Esophagus mucosa (tissue), 1 donor: ENCODE measurements around the gene CHID1. TPM values are rescaled to one million over a fixed set of nuclear protein-coding genes. Genes with fewer than 3 reads are reported as not detected.

ENCODE experiments used
- ATAC-seq: fragments of 200-7000 bp; cut with Tn5 transposase; one replicate; pipeline ENCODE4 v1.9.1; 2020
- total RNA-seq: library from RNA; stranded (reverse); gene quantifications from one replicate; pipeline ENCODE4 v1.2.4, GENCODE V29; 2023
- donor health status: DM: yes; HTN: yes; CAD: no.

CHID1 gene
- 56.6 TPM for total RNA-seq

DNA sequence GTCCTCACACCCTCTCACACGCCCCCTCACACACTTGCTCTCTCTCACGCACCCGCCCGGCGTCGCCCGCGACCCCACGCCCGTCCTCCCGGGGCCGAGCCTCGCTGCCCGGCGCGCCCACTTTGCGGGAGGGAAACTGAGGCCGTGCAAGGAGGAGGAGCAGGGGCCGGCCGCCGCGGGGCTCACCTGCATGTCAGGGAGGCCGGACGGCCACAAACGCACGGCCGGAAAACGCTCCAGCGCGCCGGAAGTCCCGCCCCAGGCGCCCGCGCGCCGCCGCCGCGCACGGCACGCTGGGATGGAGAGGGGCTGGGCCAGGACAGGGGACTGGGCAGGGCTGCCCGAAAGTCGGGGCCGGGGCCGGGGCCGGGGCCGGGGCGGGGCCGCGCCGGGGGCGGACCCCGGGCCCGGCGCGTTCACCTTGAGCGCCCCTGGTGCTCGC is at the start of gene CHID1:
Gene CHID1, minus strand, starts transcription at position 222 of the 442 bp plus-strand sequence. CDS start 5,994 bp downstream, outside the sequence.
- peak; percentile 95 for ATAC-seq

DNA sequence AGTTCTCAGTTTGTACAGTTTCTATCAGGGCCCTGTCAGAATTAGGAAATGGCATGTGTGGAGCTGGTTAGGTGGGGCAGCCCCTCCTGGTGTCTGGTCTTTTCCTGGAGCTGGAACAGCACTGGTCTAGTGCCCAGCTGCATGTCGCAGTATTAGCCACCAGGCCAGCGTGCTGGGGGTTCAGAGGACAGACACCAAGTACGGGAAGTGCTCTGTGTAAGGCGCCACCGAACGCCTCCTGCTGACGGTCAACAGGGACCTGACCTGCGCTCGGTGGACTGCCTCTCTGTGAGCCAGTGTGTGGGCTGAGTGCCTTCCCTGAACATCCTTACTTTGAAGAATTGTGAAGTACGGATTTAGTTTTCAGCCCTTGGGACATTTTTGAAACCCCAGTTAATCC is 49.0 kb upstream of the CHID1 start:
- no peak for ATAC-seq

DNA sequence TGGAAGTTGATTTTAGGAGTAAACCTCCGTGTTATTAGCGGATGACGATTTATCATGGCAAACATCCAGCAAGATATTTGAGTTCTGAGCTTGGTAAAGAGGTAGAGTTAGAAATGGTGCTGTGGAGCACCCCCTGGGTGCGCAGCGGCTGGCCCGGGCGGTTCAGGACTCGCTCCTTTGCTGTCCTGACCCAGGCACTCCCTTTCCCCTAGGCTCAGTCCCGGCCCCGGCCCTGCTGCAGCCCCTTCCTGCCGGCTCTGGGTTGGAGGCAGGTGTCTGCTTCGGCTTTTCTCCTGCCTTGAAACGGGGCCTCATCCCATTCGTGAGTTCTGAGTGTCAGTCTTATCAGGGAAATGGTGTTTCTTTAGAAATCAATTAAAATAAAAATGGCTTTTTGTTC is 48.4 kb upstream of the CHID1 start:
- peak; percentile 38 for ATAC-seq

DNA sequence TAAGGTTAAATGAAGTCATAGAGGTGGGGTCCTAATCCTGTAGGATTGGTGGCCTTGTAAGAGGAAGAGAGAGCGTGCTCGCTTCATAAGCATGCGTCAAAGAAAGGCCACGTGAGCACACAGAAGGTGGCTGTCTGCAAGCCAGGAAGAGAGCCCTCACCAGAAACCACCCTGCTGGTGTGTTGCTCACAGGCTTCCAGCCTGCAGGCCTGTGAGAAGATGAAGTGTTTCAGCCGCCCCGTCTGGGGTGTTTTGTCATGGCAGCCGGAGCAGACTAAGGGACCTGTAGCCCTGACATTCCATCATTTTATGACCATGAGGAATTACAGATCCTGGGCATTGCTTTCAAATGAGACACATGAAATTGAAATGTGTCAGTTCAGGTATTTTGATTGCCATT is 47.5 kb upstream of the CHID1 start:
- no peak for ATAC-seq

DNA sequence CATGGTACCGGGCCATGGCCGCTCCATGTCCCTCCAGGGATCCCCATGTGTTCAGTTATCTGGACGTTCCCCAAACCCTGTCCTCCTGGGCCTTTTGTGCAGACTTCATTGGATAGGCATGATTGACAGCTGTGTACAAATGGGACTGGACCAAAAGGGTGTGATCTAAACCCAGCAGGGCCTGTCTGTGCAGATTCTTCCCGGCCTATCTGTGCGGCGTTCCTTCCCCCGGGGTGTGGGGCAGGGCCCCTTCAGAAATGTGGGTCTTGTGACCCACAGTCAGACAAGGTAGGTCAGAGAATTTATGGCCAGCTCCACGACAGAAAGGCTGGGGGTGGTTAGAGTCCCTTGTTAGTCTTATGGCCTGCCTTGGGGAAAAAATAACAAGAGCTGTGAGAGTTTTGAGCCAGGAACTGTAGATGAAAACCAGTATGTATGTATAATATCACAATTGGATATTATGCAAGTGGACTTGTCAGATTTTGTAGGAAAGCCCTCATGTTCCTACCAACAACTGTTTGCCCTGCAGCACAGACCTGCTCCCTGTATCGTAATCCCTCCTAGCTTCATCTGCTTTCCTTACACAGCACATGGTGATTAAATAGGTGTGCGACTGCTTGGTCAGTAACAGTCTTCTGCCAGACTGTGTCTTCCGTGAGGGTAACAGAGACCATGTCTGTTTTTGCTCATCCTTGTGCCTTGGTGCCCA is 46.8 kb upstream of the CHID1 start:
- peak; percentile 82 for ATAC-seq

DNA sequence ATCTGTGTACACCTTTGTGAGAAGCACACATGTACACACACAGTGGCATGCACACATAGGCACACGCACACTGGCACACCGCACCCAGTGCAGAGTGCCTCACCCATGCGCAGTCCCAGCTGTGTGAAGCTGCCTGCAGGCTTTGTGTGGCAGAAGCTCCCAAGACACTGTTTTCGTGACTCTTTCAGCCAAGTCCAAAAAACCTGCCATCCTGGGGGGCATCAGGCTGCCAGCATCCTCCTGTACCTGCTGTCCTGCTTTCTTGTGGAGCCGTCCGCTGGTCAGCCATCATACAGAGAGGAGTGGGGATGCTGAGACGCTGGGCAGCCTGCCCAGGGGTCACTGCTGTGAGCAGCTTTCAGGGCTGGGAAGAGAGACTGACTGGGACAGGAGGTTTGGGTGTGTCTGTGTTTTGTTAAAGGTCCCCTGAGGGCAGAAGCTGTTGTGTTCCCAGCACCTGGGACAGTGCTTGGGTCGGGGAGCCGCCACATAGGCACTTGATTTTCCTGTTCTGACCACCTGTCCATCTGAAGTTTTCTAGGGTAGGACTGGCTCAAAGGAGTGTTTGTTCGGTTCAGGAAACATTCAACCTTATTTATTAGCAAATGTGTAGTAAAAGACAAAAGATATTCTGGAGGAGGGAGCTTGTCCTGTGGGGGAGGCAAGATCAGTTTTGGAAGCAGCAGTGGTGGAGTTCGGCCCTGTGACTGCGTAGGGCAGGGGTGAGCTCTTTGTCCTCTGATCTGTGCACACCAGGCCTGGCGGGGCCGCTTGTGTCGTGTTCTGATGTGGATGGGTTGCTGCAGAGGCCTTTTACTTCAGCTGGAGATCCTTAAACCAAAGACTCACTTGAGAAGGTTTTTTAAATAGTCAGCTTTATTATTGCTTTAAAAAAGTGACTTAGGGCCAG is 44.8 kb upstream of the CHID1 start:
- peak; percentile 50 for ATAC-seq

DNA sequence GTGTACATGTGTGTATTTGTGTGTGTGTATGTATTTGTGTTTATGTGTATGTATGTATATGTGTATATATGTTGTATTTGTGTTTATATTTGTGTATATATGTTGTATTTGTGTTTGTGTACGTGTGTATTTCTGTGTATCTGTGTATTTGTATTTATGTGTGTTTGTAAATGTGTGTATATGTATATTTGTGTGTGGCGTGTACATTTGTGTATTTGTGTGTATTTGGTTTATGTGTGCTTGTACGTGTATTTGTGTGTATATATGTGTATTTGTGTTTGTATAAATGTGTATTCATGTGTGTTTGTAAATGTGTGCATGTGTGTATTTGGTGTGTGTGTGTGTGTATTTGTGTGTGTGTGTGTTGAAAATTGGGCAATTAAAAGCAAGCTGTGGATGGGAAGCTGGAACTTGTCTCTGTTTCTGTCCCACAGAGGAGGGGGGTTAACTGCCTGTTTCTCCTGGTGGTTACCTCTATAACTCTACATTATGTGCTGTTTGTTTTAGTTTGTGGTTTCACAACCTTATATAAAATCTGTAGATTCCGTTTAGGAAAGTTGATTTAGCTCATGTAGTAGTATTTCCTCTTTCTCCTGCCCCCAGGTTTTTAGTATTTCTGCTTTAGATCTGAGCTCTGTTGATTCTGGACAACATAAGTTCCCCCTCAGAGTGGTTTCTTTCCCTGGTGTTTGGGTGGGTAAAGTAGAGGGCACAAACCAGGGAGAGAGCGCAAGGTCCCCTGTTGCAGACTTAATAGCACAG is 44.0 kb upstream of the CHID1 start:
- no peak for ATAC-seq

DNA sequence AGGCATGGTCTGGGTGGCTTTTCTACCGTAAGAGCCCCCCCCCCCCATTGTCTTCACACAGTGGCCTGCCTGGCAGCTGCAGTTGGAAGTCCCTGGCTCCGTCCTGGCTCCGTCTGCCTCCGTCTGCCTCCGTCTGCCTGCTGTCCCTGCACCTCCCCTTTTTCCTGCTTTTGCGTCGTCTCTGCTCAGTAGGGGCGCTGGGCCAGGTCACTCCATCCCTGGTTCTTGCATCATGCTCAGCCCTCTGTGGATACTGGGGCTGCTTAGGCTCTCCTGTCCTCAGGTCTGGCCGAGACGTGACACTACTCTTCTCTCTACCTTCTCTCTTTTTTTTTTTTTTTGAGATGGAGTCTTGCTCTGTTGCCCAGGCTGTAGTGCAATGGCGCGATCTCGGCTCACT is 42.9 kb upstream of the CHID1 start:
- ATAC-seq, result no peak

DNA sequence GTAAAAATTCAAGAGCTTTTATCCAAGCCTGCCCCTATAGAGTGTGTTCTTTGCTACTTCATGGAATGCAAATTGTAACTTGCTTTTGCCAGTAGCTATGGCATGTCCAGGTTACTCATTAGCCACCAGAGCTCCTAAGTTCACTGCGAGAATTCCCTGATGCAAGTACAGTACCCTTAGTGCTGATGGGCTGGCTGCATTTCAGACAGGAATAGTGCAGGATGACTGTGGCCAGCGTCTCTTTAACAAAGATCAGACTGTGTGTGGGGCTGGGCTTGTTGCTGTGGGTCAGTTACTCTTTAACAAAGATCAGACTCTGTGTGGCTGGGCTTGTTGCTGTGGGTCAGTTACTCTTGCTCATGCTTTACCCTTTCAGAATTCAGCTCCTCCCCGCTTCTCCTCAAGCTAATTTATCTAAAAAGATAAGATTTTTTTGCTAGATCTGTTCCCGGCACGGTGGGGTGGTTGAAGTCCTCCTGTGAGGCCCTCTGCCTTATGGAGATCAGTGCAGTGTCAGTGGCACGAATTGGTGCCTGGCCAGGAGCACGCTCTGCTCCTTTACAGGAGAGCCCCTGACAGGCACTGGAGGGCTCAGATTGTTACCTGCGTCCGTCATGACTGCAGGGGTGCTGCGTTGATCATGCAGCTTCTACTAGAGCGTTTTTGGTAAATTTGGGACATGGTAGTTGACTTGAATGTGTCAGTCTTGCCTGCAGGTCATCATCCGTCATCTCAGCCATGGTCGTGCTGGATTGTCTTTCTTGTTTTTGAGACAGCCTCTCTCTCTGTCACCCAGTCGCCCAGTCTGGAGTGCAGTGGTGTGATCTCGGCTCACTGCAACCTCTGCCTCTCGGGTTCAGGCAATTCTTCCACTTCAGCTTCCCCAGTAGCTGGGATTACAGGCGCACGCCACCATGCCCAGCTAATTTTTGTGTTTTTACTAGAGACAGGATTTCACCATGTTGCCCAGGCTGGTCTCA is 42.1 kb upstream of the CHID1 start:
- ATAC-seq, result no peak

DNA sequence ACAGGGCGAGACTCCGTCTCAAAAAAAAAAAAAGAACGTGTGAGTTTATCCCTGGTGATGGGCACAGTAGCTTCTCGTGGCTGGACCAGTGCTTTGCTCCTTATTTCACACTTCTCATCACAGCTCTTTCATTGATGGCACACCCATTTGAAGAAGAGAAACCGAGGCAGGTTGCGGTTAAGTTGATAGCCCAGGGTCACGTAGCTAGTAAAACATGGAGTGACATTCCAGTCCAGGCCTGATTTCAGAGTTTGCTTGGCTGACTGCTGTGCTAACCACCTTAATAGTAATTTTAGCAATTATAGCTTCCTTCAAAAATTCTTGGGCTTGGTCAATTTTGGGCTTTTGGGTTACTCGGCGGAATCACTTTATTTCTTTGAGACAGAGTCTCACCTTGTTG is 40.9 kb upstream of the CHID1 start:
- no peak for ATAC-seq

DNA sequence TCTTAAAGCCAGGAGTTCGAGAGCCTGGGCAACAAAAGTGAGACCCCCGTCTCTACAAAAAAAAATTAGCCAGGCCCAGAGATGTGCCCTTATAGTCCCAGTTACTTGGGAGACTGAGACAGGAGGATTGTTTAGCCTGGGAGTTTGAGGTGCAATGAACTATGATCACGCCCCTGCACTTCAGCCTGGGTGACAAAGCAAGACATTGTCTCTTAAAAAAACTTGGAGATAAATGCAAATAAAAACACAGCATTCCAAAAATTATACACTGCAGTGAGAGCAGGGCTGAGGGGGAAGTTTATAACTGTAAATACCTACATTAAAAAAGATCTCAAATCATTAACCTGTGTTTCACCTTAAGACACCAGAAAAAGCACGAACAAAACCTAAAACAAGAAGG is 37.1 kb upstream of the CHID1 start:
- no peak for ATAC-seq

DNA sequence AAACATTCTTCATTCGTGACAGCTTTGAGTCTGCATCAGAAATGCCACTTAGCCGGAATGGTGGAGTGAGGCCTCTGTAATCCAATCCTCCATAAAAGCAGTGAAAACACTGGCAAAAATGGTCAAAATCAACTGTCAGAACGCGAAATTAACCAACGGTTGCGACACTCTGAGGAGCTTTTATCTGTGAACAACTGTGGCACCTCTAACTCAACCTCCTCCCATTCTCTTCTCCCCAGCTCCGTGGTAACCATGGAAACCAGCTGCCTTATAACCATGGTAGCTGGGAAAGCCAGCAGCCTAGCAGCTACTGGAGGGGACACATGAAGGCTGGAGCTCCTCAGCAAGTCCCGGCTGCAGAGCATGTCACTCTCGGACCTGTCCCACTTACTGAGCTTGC is 35.4 kb upstream of the CHID1 start:
- ATAC-seq, result no peak

DNA sequence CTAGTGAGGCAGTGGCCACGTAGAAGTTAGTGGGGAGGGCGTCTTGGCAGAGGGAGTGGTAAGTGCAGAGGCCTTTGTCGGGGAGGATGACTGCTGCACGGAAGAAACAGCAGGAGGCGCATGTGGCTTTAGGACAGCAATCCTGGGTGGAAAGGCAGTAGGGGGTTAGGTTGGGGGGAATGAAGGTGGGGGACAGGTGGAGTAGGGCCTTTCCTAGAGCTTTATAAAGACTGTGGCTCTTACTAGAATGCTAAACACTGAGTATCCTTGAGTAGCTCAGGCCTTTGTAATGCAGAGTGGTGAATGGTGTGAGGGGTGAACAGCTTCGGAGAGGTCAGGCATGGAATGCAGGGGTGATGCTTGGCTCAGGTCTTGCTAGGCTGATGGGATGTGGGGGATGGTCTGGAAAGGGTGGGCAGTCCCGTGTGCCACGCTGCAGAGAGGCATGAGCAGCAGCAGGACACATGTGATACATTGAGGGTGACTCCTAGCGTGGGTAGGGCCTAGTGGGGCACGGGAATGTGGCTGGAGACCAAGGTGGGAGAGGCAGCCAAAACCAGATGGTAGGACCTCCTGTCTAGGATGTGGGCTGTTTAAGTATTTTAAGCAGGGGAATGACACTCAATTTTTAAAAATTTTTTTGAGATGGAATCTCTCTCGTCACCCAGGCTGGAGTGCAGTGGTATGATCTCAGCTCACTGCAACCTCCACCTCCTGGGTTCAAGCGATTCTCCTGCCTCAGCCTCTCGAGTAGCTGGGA is 34.3 kb upstream of the CHID1 start:
- ATAC-seq, result no peak

DNA sequence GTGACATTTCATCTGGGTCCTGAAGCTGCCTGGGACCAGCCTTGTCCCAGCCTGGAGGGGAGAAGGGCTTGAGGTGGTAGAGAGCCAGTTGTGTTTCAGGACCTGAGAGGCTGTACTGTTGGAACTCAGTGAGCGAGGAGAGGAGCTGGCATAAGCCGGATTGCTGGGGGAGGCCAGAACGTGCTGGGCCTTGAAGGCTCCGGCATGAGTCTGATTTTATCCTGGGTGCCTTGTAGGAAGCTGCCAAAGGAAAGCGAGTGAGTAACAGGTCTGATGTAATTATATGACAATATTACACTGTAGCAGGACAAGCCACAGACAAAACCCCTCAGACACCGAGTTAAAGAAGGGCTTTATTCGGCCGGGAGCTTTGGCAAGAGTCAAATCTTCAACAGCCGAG is 32.2 kb upstream of the CHID1 start:
- peak; percentile 79 for ATAC-seq

DNA sequence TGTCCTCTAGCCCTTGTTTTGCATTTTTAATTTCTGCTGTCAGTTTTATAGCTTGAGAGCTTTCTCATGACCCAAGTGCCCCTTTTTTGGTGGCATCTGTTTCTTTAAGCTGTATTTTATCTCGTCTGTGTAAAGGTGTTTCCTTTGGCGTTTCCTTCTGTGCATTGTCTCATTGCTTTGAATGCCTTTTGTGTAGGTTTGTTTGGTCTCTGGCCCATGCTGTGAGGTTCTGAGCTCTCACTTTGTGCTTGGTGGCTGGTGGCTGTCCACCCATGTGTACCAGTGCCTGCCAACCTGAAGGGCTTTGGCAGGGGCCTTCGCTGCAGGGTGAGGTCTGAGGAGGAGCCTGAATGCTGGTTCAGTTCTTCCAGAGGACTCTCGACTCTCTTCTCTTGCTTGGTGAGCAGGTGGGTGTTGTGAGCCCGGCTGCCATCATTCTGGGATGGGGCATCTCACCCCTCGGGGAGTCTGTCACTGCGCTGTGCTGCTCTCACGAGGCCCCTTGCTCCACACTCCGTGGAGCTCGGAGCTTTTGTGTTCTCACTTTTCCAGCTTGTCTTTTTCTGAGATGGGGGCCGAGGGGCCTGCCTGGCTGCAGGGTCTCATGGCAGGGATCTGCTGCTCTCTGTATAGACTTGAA is 30.0 kb upstream of the CHID1 start:
- ATAC-seq, result no peak

DNA sequence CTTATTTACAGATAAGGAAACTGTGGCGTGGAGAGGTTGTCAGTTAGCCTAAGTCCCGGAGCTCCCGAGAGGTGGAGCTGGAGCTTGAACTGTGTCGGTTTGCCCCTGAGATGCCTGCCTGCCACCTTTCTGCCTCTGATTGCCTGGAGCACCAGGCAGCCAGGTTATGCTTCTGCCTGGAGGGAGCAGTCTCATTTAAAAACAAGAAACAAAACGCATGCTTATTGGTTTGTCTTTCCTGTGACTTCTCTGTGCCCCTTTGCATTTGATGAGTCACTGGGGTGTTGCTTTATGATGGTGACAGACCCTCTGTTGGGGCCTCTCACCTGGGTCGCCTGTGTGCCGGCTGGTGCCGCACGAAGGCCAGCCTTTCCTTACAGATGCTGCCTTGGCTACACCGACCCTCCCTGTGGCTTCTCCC is 27.2 kb upstream of the CHID1 start:
- ATAC-seq, result no peak

DNA sequence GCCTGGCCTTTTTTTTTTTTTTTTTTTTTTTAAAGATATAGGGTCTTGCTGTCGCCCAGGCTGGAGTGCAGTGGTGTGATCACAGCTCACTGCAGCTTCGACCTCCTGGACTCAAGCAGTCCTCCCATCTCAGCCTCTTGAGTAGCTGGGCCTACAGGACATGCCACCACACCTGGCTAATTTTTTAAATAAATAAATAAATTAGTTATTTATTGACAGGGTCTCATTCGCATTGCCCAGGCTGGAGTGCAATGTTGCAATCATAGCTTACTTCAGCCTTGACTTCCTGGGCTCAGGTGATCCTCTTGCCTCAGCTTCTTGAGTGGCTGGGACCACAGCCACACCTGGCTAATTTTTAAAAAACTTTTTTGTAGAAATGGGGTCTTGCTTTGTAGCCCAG is 25.6 kb upstream of the CHID1 start:
- no peak for ATAC-seq

DNA sequence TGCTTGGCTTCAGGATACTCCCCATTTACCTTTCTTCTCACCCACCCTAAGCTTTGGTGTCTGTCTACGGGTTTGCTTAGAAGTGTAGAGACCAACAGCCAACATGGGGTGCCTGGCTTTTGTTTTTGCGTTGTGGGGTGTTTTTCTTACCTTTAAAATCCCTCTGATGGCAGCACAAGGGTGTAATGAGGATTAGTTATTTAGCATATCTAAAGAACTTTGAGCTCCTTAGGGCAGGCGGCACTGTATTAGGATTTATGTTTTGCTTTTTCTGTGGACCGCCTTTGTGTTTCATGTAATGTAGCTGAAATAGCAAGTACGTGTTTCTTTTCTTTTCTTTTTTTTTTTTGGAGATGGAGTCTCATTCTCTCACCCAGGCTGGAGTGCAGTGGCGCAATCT is 23.9 kb upstream of the CHID1 start:
- no peak for ATAC-seq

DNA sequence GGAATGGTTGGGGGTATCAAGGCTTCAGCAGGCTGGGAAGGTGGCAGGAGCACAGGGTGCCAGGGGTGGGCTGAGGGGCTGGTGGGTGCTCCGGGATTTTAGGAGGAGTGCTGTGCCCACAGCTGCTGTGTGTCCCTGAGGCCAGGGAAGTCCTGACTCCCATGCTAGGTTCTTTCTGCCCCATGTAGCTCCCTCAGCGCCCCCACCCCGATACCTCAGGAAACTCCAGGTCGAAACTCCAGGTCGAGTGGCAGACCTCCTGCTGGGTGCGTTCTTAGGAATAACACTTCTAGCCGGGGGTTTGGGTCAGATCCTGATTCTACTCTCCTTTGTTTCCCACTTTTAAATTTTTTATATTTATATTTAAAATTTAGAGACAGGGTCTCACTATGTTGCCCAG is 23.3 kb upstream of the CHID1 start:
- ATAC-seq, result no peak

DNA sequence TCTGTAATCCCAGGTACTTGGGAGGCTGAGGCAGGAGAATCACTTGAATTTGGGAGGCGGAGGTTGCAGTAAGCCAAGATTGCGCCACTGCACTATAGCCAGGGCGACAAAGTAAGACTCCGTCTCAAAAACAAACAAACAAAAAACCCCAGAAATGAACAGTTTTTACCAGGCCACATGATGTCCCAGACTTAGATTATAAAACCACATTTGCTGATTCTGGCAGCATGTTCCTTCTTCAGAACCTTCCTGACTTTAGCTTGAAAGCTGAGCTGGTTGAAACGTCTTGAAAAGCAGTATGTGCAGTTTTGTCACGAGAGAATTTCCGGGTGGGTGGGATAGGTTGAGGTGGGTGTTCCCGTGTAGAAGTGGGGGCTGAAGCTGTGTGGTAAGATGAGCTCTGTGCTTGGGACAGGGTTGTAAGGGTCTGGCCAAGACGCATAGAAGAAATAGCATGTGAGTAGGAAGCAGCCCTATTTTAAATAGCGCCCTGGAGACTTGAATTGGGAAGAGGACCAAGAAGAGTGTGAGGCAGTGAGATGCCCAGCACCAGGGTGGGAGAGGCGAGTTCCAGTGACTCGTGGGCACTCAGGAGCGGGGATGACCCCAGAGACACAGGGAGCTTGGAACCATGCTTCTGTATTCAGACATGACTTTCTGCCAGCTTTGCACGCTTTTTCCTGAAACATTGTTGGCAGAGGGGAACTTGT is 22.7 kb upstream of the CHID1 start:
- no peak for ATAC-seq
